Body of pancreas (tissue), 4 donors: ENCODE data around the gene VWDE. TPM values are rescaled to one million over a fixed set of nuclear protein-coding genes. Genes with fewer than 3 reads are reported as not detected.
"Not testable (repeated sequence)": the region's sequence is repeated elsewhere in the genome, so short reads cannot be mapped to it uniquely, and the experiment has no call there.

Experiments
- ATAC-seq: fragments of 150-250 bp; one replicate; pipeline ENCODE4 v1.9.1; 2016
- DNase-seq, 4 donors: peaks; one replicate each; pipeline ENCODE4 v3.0.0-alpha.2; 2019
- H3K27ac ChIP-seq, 4 donors: fragments of 200-600 bp; sonication (generic); 1 replicate in 3 of 4; 2 replicates in 1 of 4; pipeline versions ENCODE4 v1.5.1 to v1.6.1; 2016 to 2019; ENCODE audit warnings: mild to moderate bottlenecking in 1 of 4, mixed read lengths in 1 of 4, moderate library complexity in 1 of 4
- H3K27me3 ChIP-seq, 2 donors: fragments of 200-600 bp; sonication (generic); one replicate each; pipeline ENCODE4 v1.6.0; 2016; ENCODE audit warnings: mild to moderate bottlenecking in 1 of 2
- H3K36me3 ChIP-seq, 2 donors: fragments of 200-600 bp; sonication (generic); replicated peaks in 1 of 2; 2 replicates each; pipeline ENCODE4 v1.5.1; 2016; ENCODE audit warnings: low read depth in 2 of 2; ENCODE audit not compliant: insufficient read depth in 1 of 2
- H3K4me1 ChIP-seq: fragments of 200-600 bp; sonication (generic); one replicate; pipeline ENCODE4 v1.6.0; 2016
- H3K4me3 ChIP-seq, 2 donors: fragments of 200-600 bp; sonication (generic); 1 replicate in 1 of 2; 2 replicates in 1 of 2; pipeline ENCODE4 v1.5.1; 2016 to 2019
- H3K9me3 ChIP-seq, 3 donors: fragments of 200-600 bp; sonication (generic); 1 replicate in 2 of 3; 2 replicates in 1 of 3; pipeline ENCODE4 v1.5.1; 2016
- CTCF ChIP-seq, 7 experiments: fragments of 450-650 bp in 4 of 7; fragments of 200-600 bp in 3 of 7; sonication (generic) in 3 of 7; IDR thresholded peaks; one replicate each; pipeline ENCODE4 v1.5.1; 2016 to 2019; ENCODE audit warnings: antibody characterized with exemption in 7 of 7
- POLR2A ChIP-seq, 3 donors: fragments of 450-650 bp; IDR thresholded peaks; one replicate each; pipeline ENCODE4 v1.6.1; 2016; ENCODE audit warnings: antibody characterized with exemption in 3 of 3, mild to moderate bottlenecking in 2 of 3
- WGBS, 2 donors: methylation state at CpG; one replicate each; pipeline ENCODE4 v1.1.5; 2017; 5-methylcytosine and 5-hydroxymethylcytosine counted together
- intact Hi-C: fragments of 100-400 bp; cut with DNase I; formaldehyde crosslinking; loops from one replicate; pipeline ENCODE4 v1.15.1; 2023
- total RNA-seq, 2 donors: library from RNA; depleted of rRNA; stranded (reverse); fragments of >200 nt; gene quantifications; one replicate each; pipeline ENCODE4 v1.1.0, GENCODE V29; 2016

VWDE gene
- total RNA-seq, 2 donors from 2014 or later = 1.6 to 2.6 TPM

- Histone ChIP-seq H3K27ac (no peak overlapping the region), H3K4me3 (no peak overlapping the region), H3K9me3 (no peaks in the 10 kb centered on the region), H3K4me1 (peaks cover 13% of the 10 kb centered on the region), H3K27me3 (no peaks in the 10 kb centered on the region), H3K36me3 (no peaks in the 10 kb centered on the region)
- intact Hi-C loops = no loop called here
- 50 to 56% methylated on average over 3 of the region's 3 CpGs for WGBS, 2 donors
- no peak for DNase-seq
- TF ChIP-seq CTCF (IDR thresholded peaks at IDR 0.05) (no peak), POLR2A (IDR thresholded peaks at IDR 0.05) (no peak)
- ATAC-seq = no peak
Observed at GRCh38 chr7:12402365-12402725, 1.3 kb downstream of the VWDE start.

- intact Hi-C loops = no loop called here
- H3K4me3 ChIP-seq = no peak overlapping the region
- no peak overlapping the region for H3K27ac ChIP-seq
- WGBS, 2 donors = 64 to 65% methylated on average over 9 of the region's 9 CpGs
- H3K9me3 ChIP-seq = no peaks in the 10 kb centered on the region
- TF ChIP-seq CTCF (IDR thresholded peaks at IDR 0.05) (no peak), POLR2A (IDR thresholded peaks at IDR 0.05) (no peak)
- H3K27me3 ChIP-seq = no peaks in the 10 kb centered on the region
- DNase-seq (no peak), ATAC-seq (no peak)
- H3K36me3 ChIP-seq = no peaks in the 10 kb centered on the region
- H3K4me1 ChIP-seq = peaks cover 13% of the 10 kb centered on the region
Observed at GRCh38 chr7:12401538-12402364, 1.9 kb downstream of the VWDE start.

GRCh38 chr7:12398186-12398585, 5.5 kb downstream of the VWDE start:
- ATAC-seq (no peak), DNase-seq (no peak)
- intact Hi-C loops = no loop called here

GRCh38 chr7:12397671-12398070, 6.0 kb downstream of the VWDE start:
- no peak for ATAC-seq
- H3K4me3 ChIP-seq = no peak overlapping the region
- intact Hi-C loops = no loop called here
- 79 to 84% methylated on average over 4 of the region's 4 CpGs for WGBS, 2 donors
- peaks cover under 1% of the 10 kb centered on the region for H3K4me1 ChIP-seq
- no peak for DNase-seq
- no peaks in the 10 kb centered on the region for H3K27me3 ChIP-seq
- no peak for TF ChIP-seq CTCF (IDR thresholded peaks at IDR 0.05)
- no peak for TF ChIP-seq POLR2A (IDR thresholded peaks at IDR 0.05)
- H3K27ac ChIP-seq = no peak overlapping the region
- no peaks in the 10 kb centered on the region for H3K36me3 ChIP-seq
- H3K9me3 ChIP-seq = no peaks in the 10 kb centered on the region

More at GRCh38 chr7:12398186-12398585, 5.5 kb downstream of the VWDE start:
- H3K9me3 ChIP-seq = no peaks in the 10 kb centered on the region
- TF ChIP-seq POLR2A (IDR thresholded peaks at IDR 0.05) (no peak), CTCF (IDR thresholded peaks at IDR 0.05) (no peak)
- no peak overlapping the region for H3K27ac ChIP-seq
- peaks cover 5% of the 10 kb centered on the region for H3K4me1 ChIP-seq
- H3K36me3 ChIP-seq = no peaks in the 10 kb centered on the region
- H3K4me3 ChIP-seq = no peak overlapping the region
- no peaks in the 10 kb centered on the region for H3K27me3 ChIP-seq

- ATAC-seq, H3K4me1 ChIP-seq, H3K27ac ChIP-seq, intact Hi-C loops, H3K36me3 ChIP-seq, H3K4me3 ChIP-seq, H3K27me3 ChIP-seq, DNase-seq, H3K9me3 ChIP-seq: not testable (repeated sequence)
- 47 to 82% methylated on average over 1 of the region's 1 CpG for WGBS, 2 donors
Observed at GRCh38 chr7:12396670-12397069, 7.0 kb downstream of the VWDE start.
